OCI-LY3 (cell line): ENCODE measurements around the gene FIBCD1.

ENCODE experiments used
- H2AFZ ChIP-seq: fragments of 200-600, 300-600 bp; shearing (Covaris generic); 2 replicates; pipeline ENCODE4 v1.6.0; 2014; ENCODE audit warnings: antibody characterized with exemption, low read depth, low read length
- H3K27ac ChIP-seq: fragments of 200-600, 300-600 bp; sonication (generic); 2 replicates; pipeline ENCODE4 v1.5.1; 2014; ENCODE audit warnings: mild to moderate bottlenecking, low read length, moderate library complexity, mixed read lengths
- H3K27me3 ChIP-seq: fragments of 200-600, 300-600 bp; sonication (generic); 2 replicates; pipeline ENCODE4 v1.6.1; 2014; ENCODE audit warnings: low read depth, low read length, mixed read lengths
- H3K36me3 ChIP-seq: fragments of 200-600, 300-600 bp; sonication (generic); replicated peaks from 2 replicates; pipeline ENCODE3; 2014; ENCODE audit warnings: low read depth, low read length, mixed read lengths
- H3K4me1 ChIP-seq: fragments of 300-600, 200-600 bp; sonication (generic); 2 replicates; pipeline ENCODE4 v1.6.1; 2014; ENCODE audit warnings: low read length, mixed read lengths
- H3K4me2 ChIP-seq: fragments of 200-600, 300-600 bp; sonication (generic); 2 replicates; pipeline ENCODE4 v1.6.1; 2014; ENCODE audit warnings: low read length, mixed read lengths
- H3K4me3 ChIP-seq: fragments of 300-600, 200-600 bp; sonication (generic); 2 replicates; pipeline ENCODE4 v1.5.1; 2014; ENCODE audit warnings: antibody characterized with exemption, mild to moderate bottlenecking, low read length, moderate library complexity
- H3K79me2 ChIP-seq: fragments of 300-600, 200-600 bp; shearing (Covaris generic); 2 replicates; pipeline ENCODE4 v1.6.1; 2014; ENCODE audit warnings: mild to moderate bottlenecking, low read length, mixed read lengths
- H3K9ac ChIP-seq: fragments of 300-600, 200-600 bp; shearing (Covaris generic); 2 replicates; pipeline ENCODE4 v1.6.0; 2014; ENCODE audit warnings: mild to moderate bottlenecking, low read length, moderate library complexity
- H3K9me3 ChIP-seq: fragments of 200-600, 300-600 bp; shearing (Covaris generic); 2 replicates; pipeline ENCODE4 v1.6.1; 2014; ENCODE audit warnings: low read length, mixed read lengths; ENCODE audit not compliant: insufficient read depth
- H4K20me1 ChIP-seq: fragments of 200-600, 300-600 bp; sonication (generic); 2 replicates; pipeline ENCODE4 v1.6.1; 2016; ENCODE audit warnings: low read length, mixed read lengths; ENCODE audit not compliant: insufficient read depth
- EZH2phosphoT487 ChIP-seq: fragments of 200-600 bp; shearing (Covaris generic); IDR thresholded peaks from 2 replicates; pipeline ENCODE4 v1.6.1; 2018; ENCODE audit warnings: antibody characterized with exemption, mixed run types, low read depth
- TF ChIP-seq, protein P1 (sequence below): fragments of 200-600, 300-600 bp; sonication (generic); IDR thresholded peaks from 2 replicates; pipeline ENCODE4 v1.5.1; 2014; ENCODE audit warnings: antibody characterized with exemption, low read length, low read depth

Gene FIBCD1

DNA sequence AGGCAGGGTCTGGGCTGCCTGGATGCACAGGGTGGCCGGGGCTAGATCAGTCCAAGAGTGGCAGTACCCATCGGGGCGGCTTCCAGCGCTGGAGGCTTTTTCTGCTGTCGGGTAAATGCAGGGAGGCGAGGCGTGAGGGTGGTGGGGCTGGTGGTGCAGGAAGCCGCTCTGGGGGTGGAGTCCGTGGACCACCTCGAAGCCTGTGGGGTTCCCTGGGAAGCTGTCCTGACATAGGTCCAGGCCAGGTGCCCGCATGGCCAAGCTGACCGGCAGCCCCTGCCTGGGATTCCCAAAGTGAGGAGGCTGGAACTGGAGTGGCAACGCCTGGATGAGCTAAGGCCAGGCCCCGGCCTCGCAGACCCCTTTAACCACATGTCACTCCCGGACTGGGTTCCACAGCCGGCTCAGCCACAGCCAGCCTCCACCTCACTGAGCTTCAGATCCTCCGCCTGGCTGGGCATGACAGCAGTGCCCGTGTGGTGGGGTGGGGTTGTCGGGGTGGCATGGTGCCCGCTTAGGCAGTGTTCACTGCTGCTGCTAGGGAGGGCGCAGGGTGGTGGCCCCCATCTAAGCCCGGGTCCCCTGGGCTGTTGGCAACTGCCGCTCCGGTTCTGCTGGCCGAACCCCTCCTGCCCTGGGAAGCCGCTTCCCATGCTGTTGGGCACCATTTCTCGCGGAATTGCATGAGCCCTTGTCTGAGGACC is 41.0 kb downstream of the FIBCD1 start:
- Histone ChIP-seq H3K9ac (no peak overlapping the region), H3K4me2 (no peak overlapping the region), H3K9me3 (no peaks in the 10 kb centered on the region), H2AFZ (no peak overlapping the region), H4K20me1 (no peaks in the 10 kb centered on the region), H3K36me3 (peaks cover 1% of the 10 kb centered on the region), H3K27me3 (peaks cover 29% of the 10 kb centered on the region), H3K4me1 (no peaks in the 10 kb centered on the region), H3K27ac (no peak overlapping the region), H3K4me3 (no peak overlapping the region), H3K79me2 (no peaks in the 10 kb centered on the region)
- TF ChIP-seq, protein P1, sequence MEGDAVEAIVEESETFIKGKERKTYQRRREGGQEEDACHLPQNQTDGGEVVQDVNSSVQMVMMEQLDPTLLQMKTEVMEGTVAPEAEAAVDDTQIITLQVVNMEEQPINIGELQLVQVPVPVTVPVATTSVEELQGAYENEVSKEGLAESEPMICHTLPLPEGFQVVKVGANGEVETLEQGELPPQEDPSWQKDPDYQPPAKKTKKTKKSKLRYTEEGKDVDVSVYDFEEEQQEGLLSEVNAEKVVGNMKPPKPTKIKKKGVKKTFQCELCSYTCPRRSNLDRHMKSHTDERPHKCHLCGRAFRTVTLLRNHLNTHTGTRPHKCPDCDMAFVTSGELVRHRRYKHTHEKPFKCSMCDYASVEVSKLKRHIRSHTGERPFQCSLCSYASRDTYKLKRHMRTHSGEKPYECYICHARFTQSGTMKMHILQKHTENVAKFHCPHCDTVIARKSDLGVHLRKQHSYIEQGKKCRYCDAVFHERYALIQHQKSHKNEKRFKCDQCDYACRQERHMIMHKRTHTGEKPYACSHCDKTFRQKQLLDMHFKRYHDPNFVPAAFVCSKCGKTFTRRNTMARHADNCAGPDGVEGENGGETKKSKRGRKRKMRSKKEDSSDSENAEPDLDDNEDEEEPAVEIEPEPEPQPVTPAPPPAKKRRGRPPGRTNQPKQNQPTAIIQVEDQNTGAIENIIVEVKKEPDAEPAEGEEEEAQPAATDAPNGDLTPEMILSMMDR, result no peak
- no peak for TF ChIP-seq EZH2phosphoT487

DNA sequence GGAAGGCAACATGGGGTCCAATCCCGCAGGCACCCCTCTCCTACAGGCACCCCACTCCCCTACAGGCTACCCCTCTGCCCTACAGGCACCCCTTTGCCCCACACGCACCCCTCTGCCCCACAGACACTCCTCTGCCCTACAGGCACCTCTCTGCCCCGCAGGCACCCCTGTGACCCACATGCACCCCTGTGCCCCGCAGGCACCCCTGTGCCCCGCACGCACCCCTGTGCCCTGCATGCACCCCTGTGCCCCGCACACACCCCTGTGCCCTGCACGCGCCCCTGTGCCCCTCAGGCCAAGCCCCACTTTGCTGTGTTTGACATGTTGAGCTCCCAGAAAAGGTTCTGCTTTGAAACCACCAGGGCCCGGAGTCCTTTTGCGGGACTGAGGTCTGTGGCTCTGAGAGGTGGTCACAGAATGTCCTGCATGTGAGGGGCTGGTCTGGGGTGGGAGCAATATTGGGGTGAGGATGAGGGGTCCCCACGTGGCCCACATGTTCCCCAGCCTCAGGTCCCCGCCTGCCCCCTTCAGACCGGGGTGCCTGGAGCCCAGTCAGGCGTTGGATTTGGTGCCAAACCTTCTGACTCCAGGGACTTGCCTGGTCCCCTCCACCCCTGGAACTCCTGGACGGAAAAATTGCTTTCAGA is 41.8 kb downstream of the FIBCD1 start:
- TF ChIP-seq, protein P1, result no peak
- no peak for TF ChIP-seq EZH2phosphoT487

DNA sequence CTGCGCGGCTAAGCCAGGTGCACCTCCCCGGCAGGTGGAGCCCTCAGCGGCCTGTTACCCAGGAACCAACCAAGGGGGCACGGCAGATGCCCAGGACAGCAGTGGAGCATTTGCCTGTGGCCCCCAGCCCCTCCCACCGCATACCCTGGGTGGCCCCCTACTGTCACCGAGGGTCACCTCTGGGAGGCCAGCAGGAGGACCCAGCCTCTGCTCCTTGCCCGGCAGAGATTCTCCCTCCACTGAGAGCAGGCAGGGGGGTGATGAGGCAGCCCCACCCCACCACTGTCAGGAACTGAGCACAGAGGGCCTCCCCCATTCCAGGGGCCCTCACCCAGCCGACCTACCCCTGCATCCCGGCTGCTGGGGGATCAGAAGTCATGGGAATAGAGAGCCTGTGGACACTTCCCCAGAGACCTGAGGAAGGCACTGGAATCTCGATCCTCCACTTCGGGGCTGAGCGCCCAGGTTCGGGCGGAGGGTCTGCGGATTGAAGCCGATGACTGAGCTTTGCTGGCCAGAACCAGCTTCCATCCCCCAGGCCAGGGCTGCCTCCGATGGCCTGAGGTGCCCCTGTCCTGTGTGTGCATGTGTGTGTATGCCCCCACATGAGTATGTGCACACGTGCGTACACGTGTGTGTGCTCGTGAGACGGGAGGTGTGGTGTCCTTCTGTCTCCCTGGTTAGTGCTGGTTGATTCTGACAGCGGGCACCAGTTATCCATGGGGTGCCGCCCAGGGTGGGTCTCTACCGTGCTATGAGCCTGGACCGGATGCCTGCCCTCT is 42.6 kb downstream of the FIBCD1 start, which contains the start of gene QRFP:
QRFP (minus strand) TSS at position 580 of the 782 bp plus-strand sequence. CDS start 2,974 bp downstream, outside the sequence.
- H3K4me2 ChIP-seq, result no peak within 1 kb of the TSS

More for the DNA sequence above, 41.8 kb downstream of the FIBCD1 start:
- H3K4me3 ChIP-seq, result no peak overlapping the region
- no peaks in the 10 kb centered on the region for H3K4me1 ChIP-seq
- H3K79me2 ChIP-seq, result no peaks in the 10 kb centered on the region
- no peaks in the 10 kb centered on the region for H4K20me1 ChIP-seq
- no peak overlapping the region for H2AFZ ChIP-seq
- H3K27me3 ChIP-seq, result peaks cover 21% of the 10 kb centered on the region
- no peak overlapping the region for H3K9ac ChIP-seq
- peaks cover 5% of the 10 kb centered on the region for H3K36me3 ChIP-seq
- no peak overlapping the region for H3K27ac ChIP-seq
- H3K4me2 ChIP-seq, result no peak overlapping the region
- no peaks in the 10 kb centered on the region for H3K9me3 ChIP-seq

More for the DNA sequence above, 42.6 kb downstream of the FIBCD1 start, which contains the start of gene QRFP:
- Histone ChIP-seq H2AFZ (no peak within 1 kb of the TSS), H3K27ac (no peak within 1 kb of the TSS), H3K79me2 (no peaks in the 10 kb centered on the region), H3K9me3 (no peaks in the 10 kb centered on the region), H4K20me1 (no peaks in the 10 kb centered on the region), H3K36me3 (peaks cover 5% of the 10 kb centered on the region), H3K9ac (no peak within 1 kb of the TSS), H3K4me3 (no peak within 1 kb of the TSS), H3K27me3 (peaks cover 15% of the 10 kb centered on the region), H3K4me1 (no peaks in the 10 kb centered on the region)
- no peak for TF ChIP-seq EZH2phosphoT487
- TF ChIP-seq, protein P1, result peak; percentile 65
